Trophoblast cell (in vitro differentiated cells and primary cell): Measurements from ENCODE around the gene TMEM244.

Source experiments
- DNase-seq, 2 donors: peaks; one replicate each; pipeline ENCODE4 v3.0.0-alpha.2; 2016
- H2AFZ ChIP-seq: 2 replicates; pipeline ENCODE4 v1.6.1; 2013; ENCODE audit warnings: low read length, moderate library complexity, mild to moderate bottlenecking; ENCODE audit not compliant: insufficient read depth, poor library complexity
- H2AK5ac ChIP-seq: 2 replicates; pipeline ENCODE4 v1.6.1; 2013; ENCODE audit warnings: mild to moderate bottlenecking, low read length
- H2BK120ac ChIP-seq: 2 replicates; pipeline ENCODE4 v1.6.1; 2013; ENCODE audit warnings: low read length, mild to moderate bottlenecking, moderate library complexity; ENCODE audit not compliant: insufficient read depth, poor library complexity
- H2BK12ac ChIP-seq: 2 replicates; pipeline ENCODE4 v1.6.1; 2013; ENCODE audit warnings: mild to moderate bottlenecking, low read length, moderate library complexity
- H2BK5ac ChIP-seq: 2 replicates; pipeline ENCODE4 v1.6.1; 2013; ENCODE audit warnings: low read length, low read depth, moderate library complexity, mild to moderate bottlenecking; ENCODE audit not compliant: poor library complexity
- H3K14ac ChIP-seq: 2 replicates; pipeline ENCODE4 v1.6.1; 2013; ENCODE audit warnings: mild to moderate bottlenecking, low read length
- H3K18ac ChIP-seq: 2 replicates; pipeline ENCODE4 v1.6.1; 2013; ENCODE audit warnings: mild to moderate bottlenecking, low read length
- H3K23ac ChIP-seq: 2 replicates; pipeline ENCODE4 v1.6.1; 2013; ENCODE audit warnings: low read length
- H3K27ac ChIP-seq: 2 replicates; pipeline ENCODE4 v1.5.1; 2013; ENCODE audit warnings: low read depth, mild to moderate bottlenecking, inconsistent platforms, low read length, moderate library complexity
- H3K27me3 ChIP-seq: 2 replicates; pipeline ENCODE4 v1.6.1; 2013; ENCODE audit warnings: inconsistent platforms, mild to moderate bottlenecking, low read length, moderate library complexity; ENCODE audit not compliant: insufficient read depth
- H3K36me3 ChIP-seq, 2 experiments: 1 replicate in 1 of 2; 2 replicates in 1 of 2; pipeline ENCODE4 v1.6.1; 2013; ENCODE audit warnings: low read length in 2 of 2, mild to moderate bottlenecking in 2 of 2, moderate library complexity in 1 of 2; ENCODE audit not compliant: insufficient read depth in 2 of 2, control insufficient read depth in 1 of 2
- H3K4ac ChIP-seq: 2 replicates; pipeline ENCODE4 v1.6.1; 2013; ENCODE audit warnings: low read depth, mild to moderate bottlenecking, low read length, moderate library complexity
- H3K4me1 ChIP-seq, 2 experiments: 1 replicate in 1 of 2; 2 replicates in 1 of 2; pipeline ENCODE4 v1.6.1; 2013; ENCODE audit warnings: low read length in 2 of 2, mild to moderate bottlenecking in 2 of 2, moderate library complexity in 1 of 2; ENCODE audit not compliant: insufficient read depth in 2 of 2, control insufficient read depth in 1 of 2
- H3K4me2 ChIP-seq: 2 replicates; pipeline ENCODE4 v1.6.1; 2013; ENCODE audit warnings: inconsistent platforms, mild to moderate bottlenecking, low read length, moderate library complexity
- H3K4me3 ChIP-seq: 2 replicates; pipeline ENCODE4 v1.5.1; 2013; ENCODE audit warnings: mild to moderate bottlenecking, low read depth, low read length, inconsistent platforms
- H3K79me1 ChIP-seq: one replicate; pipeline ENCODE4 v1.6.1; 2013; ENCODE audit warnings: low read length
- H3K79me2 ChIP-seq: 2 replicates; pipeline ENCODE4 v1.6.1; 2013; ENCODE audit warnings: low read length, mild to moderate bottlenecking; ENCODE audit not compliant: control insufficient read depth, insufficient read depth, poor library complexity
- H3K9ac ChIP-seq: 2 replicates; pipeline ENCODE4 v1.6.1; 2013; ENCODE audit warnings: mild to moderate bottlenecking, low read length
- H3K9me3 ChIP-seq: 2 replicates; pipeline ENCODE4 v1.6.1; 2013; ENCODE audit warnings: low read depth, mild to moderate bottlenecking, control low read depth, inconsistent platforms, low read length; ENCODE audit not compliant: insufficient read depth
- H4K12ac ChIP-seq: 2 replicates; pipeline ENCODE4 v1.6.1; 2013; ENCODE audit warnings: low read depth, mild to moderate bottlenecking, low read length, moderate library complexity
- H4K8ac ChIP-seq: 2 replicates; pipeline ENCODE4 v1.6.1; 2013; ENCODE audit warnings: low read depth, mild to moderate bottlenecking, low read length, moderate library complexity
- H4K91ac ChIP-seq: one replicate; pipeline ENCODE4 v1.6.1; 2013; ENCODE audit warnings: low read depth, mild to moderate bottlenecking, low read length, moderate library complexity
- WGBS: extraction: QIAGEN DNeasy Blood & Tissue Kit; methylation state at CpG from one replicate; pipeline ENCODE4 v1.1.7; 2013; ENCODE audit warnings: missing lambda C conversion rate; ENCODE audit not compliant: insufficient read length, insufficient coverage; ENCODE audit errors: extremely low coverage; 5-methylcytosine and 5-hydroxymethylcytosine counted together

Gene TMEM244

DNA sequence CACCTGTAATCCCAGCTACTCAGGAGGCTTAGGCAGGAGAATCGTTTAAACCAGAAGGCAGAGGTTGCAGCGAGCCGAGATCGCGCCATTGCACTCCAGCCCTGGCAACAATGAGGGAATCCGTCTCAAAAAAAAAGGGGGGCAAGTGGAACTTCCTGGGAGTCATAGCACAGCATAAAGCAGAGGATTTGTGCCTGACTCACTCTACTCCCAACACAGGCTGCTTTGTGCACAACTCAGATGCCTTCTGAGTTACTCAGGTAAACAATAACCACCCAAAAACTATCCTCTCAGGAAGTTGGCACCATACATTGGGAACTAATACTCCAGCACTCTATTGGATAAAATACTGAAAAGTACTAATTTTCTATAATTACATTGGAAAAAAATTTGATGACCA lies 2.5 kb upstream of the TMEM244 start:
- Histone ChIP-seq H3K18ac (no peak overlapping the region), H3K9me3 (no peaks in the 10 kb centered on the region), H4K91ac (no peak overlapping the region), H3K14ac (no peak overlapping the region), H2AFZ (no peak overlapping the region), H2AK5ac (no peak overlapping the region), H2BK12ac (no peak overlapping the region), H3K23ac (no peak overlapping the region), H2BK5ac (no peak overlapping the region), H4K12ac (no peak overlapping the region), H3K4me1 (no peaks in the 10 kb centered on the region), H3K79me2 (no peaks in the 10 kb centered on the region), H3K9ac (no peak overlapping the region), H4K8ac (no peak overlapping the region), H3K4ac (no peak overlapping the region), H3K27me3 (no peaks in the 10 kb centered on the region), H3K79me1 (no peaks in the 10 kb centered on the region), H3K36me3 (no peaks in the 10 kb centered on the region), H3K4me2 (no peak overlapping the region), H3K4me3 (no peak overlapping the region), H3K27ac (no peak overlapping the region), H2BK120ac (no peak overlapping the region)
- no peak for DNase-seq
- WGBS, result no CpG with 5 or more reads among the region's 6 CpGs

DNA sequence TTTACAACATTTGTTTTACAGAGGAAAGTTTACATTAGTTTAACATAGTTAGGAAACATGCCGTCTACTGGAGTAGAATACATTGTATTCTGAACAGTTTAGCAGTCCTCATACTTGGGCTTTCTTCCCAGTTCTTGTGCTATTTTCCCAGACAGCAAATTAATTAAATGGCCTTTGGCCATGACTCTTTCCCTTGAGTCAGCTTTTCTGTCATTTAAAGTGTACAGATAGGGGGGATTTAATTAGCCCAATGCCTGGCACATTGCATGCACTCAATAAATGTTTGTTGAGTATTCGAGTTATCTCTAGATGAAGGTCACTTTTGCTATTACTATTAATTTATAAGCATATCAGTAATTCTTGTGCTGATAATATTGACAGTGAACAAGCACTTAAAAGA lies 1.6 kb downstream of the TMEM244 start:
- Histone ChIP-seq H3K27ac (peak overlapping the region; percentile 46), H2AFZ (no peak overlapping the region), H2BK120ac (no peak overlapping the region), H3K4ac (no peak overlapping the region), H4K91ac (no peak overlapping the region), H2AK5ac (no peak overlapping the region), H3K4me2 (no peak overlapping the region), H4K8ac (no peak overlapping the region), H2BK5ac (no peak overlapping the region), H4K12ac (no peak overlapping the region), H3K23ac (no peak overlapping the region), H3K27me3 (no peaks in the 10 kb centered on the region), H3K79me1 (no peaks in the 10 kb centered on the region), H2BK12ac (no peak overlapping the region), H3K79me2 (no peaks in the 10 kb centered on the region), H3K4me3 (no peak overlapping the region), H3K36me3 (no peaks in the 10 kb centered on the region), H3K14ac (no peak overlapping the region), H3K9me3 (no peaks in the 10 kb centered on the region), H3K4me1 (no peaks in the 10 kb centered on the region), H3K9ac (no peak overlapping the region), H3K18ac (no peak overlapping the region)
- no CpG with 5 or more reads among the region's 2 CpGs for WGBS
- no peak for DNase-seq

DNA sequence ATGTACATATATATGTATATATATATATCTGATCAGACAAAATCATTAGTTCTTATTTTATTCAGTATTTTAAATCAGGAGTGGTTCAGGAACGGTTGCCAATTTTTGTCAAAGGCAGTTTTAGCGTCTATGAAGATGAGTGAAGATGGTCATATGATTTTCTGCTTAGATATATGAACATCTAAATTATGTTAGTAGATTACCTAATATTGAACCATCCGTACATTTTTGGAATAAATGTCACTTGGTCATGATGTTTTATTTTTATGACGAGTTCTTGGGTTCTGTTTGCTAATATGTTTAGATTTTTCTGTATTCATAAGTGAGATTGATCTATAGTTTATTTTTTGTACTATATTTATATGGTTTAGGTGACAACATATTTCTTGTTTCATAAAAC lies 3.3 kb downstream of the TMEM244 start:
- H3K4me2 ChIP-seq, result no peak overlapping the region
- H3K4me1 ChIP-seq, result no peaks in the 10 kb centered on the region
- no peaks in the 10 kb centered on the region for H3K9me3 ChIP-seq
- no peak overlapping the region for H3K9ac ChIP-seq
- no peaks in the 10 kb centered on the region for H3K27me3 ChIP-seq
- no peak overlapping the region for H3K23ac ChIP-seq
- H3K4ac ChIP-seq, result no peak overlapping the region
- H3K14ac ChIP-seq, result no peak overlapping the region
- H3K36me3 ChIP-seq, result no peaks in the 10 kb centered on the region
- H3K79me1 ChIP-seq, result no peaks in the 10 kb centered on the region
- no peaks in the 10 kb centered on the region for H3K79me2 ChIP-seq
- no peak overlapping the region for H3K4me3 ChIP-seq
- no peak for DNase-seq
- no peak overlapping the region for H3K27ac ChIP-seq
- no peak overlapping the region for H2BK12ac ChIP-seq
- no peak overlapping the region for H4K12ac ChIP-seq
- H2BK120ac ChIP-seq, result no peak overlapping the region
- no peak overlapping the region for H2AK5ac ChIP-seq
- no peak overlapping the region for H2AFZ ChIP-seq
- H2BK5ac ChIP-seq, result no peak overlapping the region
- WGBS, result no CpG with 5 or more reads among the region's 4 CpGs
- no peak overlapping the region for H4K8ac ChIP-seq
- no peak overlapping the region for H4K91ac ChIP-seq
- H3K18ac ChIP-seq, result no peak overlapping the region

DNA sequence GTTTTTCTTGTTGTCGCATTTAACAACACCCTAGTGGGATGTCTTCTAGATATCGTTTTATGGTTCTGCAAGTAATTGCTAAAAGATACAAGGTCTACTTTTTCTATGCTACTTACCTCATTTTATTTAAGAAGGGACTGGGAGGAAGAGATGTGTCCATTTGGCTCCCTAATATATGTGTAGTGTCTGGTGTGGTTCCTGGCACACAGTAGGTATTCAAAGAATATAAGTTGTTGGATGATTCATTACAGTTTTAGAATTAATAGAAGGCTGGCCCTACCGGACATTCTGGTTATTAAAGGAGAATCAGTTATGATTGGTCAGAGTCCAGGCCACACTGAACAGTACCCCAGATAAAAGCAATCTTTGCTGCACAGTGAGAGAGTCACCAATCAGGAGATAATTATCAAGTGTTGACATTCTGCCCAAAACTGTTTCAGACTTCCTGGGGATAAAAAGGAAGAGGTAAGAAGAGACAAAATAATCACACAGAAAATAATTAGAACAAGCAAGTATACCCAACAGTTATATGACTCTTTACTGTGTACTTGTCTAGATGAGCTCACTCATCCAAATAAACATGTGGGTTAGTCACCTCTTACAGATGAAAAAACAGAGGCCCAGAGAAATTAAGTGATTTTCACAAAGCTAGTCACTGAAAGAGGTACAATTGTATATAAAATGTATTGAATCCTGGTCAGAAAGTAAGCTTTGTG lies 7.0 kb downstream of the TMEM244 start:
- H3K79me2 ChIP-seq, result no peaks in the 10 kb centered on the region
- H3K36me3 ChIP-seq, result no peaks in the 10 kb centered on the region
- no CpG with 5 or more reads among the region's 3 CpGs for WGBS
- H3K4me1 ChIP-seq, result no peaks in the 10 kb centered on the region
- no peak for DNase-seq
- H2BK120ac ChIP-seq, result no peak overlapping the region
- H4K91ac ChIP-seq, result no peak overlapping the region
- H3K27ac ChIP-seq, result no peak overlapping the region
- no peak overlapping the region for H3K4me2 ChIP-seq
- H4K12ac ChIP-seq, result no peak overlapping the region
- H2BK12ac ChIP-seq, result no peak overlapping the region
- H3K9ac ChIP-seq, result no peak overlapping the region
- H3K14ac ChIP-seq, result no peak overlapping the region
- H2BK5ac ChIP-seq, result no peak overlapping the region
- H4K8ac ChIP-seq, result no peak overlapping the region
- no peaks in the 10 kb centered on the region for H3K79me1 ChIP-seq
- no peak overlapping the region for H3K4me3 ChIP-seq
- no peaks in the 10 kb centered on the region for H3K9me3 ChIP-seq
- no peak overlapping the region for H2AK5ac ChIP-seq
- H2AFZ ChIP-seq, result no peak overlapping the region
- no peak overlapping the region for H3K4ac ChIP-seq
- no peak overlapping the region for H3K18ac ChIP-seq
- no peaks in the 10 kb centered on the region for H3K27me3 ChIP-seq
- no peak overlapping the region for H3K23ac ChIP-seq
